ENCODE measurements around the gene AXIN1. TPM values are rescaled to one million over a fixed set of nuclear protein-coding genes. Genes with fewer than 3 reads are reported as not detected.
"Not testable (repeated sequence)": the region's sequence is repeated elsewhere in the genome, so short reads cannot be mapped to it uniquely, and the experiment has no call there.

The AXIN1 gene
- total RNA-seq, 1 donor from 2014 or later: 13.5 TPM

DNA sequence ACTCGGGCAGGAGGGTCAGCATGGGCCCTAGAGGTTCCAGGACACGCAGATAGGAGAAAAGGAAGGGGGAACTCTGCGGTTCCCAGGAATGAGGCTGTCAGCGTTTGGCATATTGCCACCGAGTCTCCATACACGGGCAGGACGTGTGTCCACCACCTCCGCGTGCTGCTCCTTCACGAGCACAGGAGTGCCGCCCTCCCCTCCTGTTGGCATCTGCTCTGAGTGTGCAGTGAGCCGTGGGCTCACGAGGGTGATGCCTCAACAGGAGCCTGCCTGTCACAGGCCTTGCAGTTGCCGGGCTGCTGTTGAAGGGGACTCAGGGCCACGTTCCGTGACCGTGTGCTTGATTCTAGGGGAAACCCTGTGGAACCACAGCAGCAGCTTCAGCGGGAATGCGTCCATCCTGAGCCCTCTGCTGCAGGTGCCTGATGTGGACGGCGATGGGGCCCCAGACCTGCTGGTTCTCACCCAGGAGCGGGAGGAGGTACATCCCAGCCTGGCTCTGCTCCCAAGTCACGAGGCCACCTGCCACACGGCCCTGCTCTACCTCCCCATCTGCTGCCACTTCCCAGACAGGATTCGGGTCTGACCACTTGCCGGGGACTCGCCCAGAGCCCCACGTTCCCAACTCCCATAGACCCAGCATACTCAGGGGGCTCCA, 91.4 kb downstream of the AXIN1 start:
- intact Hi-C loops (cut with DNase I): no loop called here
- DNase-seq (ENCODE audit: low spot score): no peak

DNA sequence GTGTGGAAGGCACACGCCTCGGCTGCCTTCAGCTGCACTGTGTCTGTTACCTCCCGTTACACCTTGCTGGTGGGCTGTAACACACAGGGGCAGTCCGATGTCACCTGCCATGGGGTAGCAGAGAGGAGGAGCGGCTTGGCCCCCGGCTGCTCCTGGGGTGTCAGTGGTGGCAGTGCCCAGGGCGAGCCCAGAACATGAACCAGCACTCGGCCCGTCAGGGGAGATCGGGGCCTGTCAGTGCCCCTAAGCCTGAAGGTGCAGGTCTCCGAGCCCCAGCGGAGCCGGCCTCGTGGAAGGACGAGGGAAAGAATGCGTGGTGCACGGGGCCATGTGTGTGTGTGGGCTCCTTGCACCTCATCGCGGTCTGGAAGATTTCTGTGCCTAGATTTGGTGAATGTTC, 92.2 kb downstream of the AXIN1 start:
- DNase-seq (ENCODE audit: low spot score): no peak
- intact Hi-C loops (cut with DNase I): no loop called here

DNA sequence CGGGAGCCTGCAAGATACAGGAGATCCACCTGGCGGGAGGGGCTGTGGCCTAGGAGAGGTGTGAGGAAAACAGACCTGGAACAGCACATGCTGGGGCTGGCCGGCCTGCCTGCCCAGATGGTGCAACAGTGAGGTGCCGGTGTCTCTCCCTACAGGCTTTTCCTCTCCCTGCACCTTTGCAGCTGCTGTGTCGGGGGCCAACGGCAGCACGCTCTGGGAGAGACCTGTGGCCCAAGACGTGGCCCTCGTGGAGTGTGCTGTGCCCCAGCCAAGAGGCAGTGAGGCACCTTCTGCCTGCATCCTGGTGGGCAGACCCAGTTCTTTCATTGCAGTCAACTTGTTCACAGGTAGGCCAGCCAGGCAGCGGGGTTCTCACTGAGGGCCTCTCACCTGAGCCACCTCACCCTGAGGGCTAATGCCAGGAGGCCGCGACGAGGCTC, 92.7 kb downstream of the AXIN1 start:
- intact Hi-C loops (cut with DNase I): no loop called here
- no peak for DNase-seq (ENCODE audit: low spot score)

DNA sequence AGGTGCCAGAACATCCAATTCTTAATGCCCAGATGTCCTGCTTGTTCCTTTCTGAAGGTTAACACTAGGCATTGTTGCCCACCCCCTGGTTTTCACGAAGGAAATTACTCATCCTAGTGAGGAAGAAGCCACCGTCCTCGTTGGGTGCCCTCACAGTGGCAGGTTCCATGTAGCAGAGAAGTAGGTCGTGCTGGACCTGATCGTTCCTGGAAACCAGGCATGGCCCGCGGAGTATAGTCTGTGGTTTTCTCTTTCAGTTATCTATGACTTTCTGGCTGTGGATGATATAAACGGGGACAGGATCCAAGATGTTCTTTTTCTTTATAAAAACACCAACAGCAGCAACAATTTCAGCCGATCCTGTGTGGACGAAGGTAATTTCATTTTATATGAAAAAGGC, 93.3 kb downstream of the AXIN1 start:
- intact Hi-C loops (cut with DNase I): no loop called here
- no peak for DNase-seq (ENCODE audit: low spot score)

DNA sequence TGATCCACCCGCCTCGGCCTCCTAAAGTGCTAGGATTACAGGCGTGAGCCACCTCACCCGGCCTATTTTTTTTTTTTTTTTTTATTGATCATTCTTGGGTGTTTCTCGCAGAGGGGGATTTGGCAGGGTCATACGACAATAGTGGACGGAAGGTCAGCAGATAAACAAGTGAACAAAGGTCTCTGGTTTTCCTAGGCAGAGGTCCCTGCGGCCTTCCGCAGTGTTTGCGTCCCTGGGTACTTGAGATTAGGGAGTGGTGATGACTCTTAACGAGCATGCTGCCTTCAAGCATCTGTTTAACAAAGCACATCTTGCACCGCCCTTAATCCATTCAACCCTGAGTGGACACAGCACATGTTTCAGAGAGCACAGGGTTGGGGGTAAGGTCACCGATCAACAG, 94.4 kb downstream of the AXIN1 start:
- intact Hi-C loops (cut with DNase I); DNase-seq (ENCODE audit: low spot score): not testable (repeated sequence)

DNA sequence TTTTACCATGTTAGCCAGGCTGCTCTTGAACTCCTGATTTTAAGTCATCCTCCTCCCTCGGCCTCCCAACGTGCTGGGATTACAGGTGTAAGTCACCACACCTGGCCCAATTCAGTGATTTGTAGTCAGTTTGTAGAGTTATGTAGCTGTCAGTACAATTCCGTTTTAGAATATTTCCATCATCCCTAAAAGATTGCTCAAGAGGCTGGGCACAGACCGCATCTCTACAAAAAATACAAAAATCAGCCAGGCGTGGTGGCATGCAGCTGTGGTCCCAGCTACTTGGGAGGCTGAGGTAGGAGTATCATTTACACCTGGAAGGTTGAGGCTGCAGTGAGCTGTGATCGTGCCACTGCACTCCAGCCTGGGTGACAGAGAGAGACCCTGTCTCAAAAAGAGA, 97.3 kb downstream of the AXIN1 start:
- intact Hi-C loops (cut with DNase I): no loop called here
- DNase-seq (ENCODE audit: low spot score): no peak

DNA sequence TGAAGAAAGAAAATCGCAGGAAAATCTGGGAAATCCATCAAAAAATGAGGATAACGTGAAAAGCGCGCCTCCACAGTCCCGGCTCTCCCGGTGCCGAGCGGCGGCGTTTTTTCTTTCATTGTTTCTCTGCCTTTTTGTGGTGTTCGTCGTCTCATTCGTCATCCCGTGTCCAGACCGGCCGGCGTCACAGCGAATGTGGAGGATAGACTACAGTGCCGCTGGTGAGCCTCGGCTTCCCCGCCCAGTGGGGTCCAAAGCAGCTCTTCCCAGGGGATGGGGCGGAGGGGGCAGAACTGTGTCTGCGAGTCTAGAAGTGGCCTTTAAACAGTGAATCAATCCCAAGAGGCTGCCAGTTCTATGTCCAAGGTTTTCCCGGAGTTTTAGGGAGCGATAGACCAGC, 98.1 kb downstream of the AXIN1 start:
- intact Hi-C loops (cut with DNase I): no loop called here
- DNase-seq (ENCODE audit: low spot score): no peak

DNA sequence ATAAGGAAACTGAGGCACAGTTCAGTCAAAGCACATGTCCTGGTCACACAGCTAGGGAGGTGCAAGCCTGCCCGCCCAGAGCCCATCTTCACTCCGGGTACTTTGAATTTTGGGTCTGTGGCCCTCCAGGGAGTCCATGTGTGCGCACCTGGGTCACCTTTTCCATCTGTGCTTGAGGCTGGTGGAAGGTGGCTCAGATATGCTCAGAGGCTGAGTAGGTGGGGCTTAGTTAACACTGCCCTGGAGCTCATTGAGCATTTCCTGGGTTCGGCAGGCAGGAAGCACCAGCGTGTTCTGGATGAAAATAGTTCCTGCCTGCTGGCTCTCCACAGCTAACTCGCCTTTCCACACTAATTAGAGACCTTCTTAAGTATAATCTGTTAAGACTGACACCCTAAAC, 98.7 kb downstream of the AXIN1 start:
- intact Hi-C loops (cut with DNase I): no loop called here
- DNase-seq (ENCODE audit: low spot score): no peak

DNA sequence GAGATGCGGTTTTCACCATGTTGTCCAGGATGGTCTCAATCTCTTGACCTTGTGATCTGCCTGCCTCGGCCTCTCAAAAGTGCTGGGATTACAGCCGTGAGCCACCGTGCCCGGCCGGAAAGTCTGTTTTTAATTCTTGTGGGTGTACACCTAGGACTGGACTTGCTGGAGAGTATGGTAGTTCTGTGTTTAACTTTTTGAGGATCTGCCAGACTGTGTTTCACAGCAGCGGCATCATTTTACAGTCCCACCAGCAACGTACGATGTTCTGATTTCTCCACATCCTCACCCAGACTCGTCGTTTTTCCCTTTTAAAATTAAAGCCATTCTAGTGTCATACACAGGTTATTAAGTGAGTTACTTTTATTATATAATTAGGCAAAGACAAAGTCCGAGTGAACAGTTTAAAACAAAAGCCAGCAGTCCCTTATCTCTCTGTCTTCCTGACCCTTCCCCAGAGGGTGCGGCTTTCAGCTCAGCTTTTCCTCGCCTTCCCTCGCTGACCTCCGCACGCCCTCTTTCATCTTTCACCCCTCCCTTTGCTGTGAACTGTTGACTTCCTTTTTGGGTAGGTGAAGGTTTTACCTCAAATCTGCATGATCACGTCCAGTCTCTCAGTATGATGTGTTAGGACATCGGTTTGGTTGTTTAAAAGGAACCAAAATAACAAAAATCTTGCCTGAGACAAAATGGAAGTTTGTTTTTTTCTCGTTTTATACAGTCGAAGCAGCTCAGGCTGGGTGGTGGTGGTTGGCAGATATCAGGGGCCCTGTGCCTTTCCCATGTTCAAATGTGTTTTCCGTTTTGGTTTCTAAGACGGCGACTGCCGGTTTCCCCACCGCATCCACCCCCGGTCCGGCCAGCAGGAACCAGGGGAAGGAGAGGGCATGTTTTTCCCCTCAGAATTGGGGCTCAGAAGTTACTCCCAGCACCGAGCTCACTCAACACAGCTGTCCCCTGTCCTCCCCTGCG, 99.9 kb downstream of the AXIN1 start:
- no peak for DNase-seq (ENCODE audit: low spot score)
- intact Hi-C loops (cut with DNase I): no loop called here

DNA sequence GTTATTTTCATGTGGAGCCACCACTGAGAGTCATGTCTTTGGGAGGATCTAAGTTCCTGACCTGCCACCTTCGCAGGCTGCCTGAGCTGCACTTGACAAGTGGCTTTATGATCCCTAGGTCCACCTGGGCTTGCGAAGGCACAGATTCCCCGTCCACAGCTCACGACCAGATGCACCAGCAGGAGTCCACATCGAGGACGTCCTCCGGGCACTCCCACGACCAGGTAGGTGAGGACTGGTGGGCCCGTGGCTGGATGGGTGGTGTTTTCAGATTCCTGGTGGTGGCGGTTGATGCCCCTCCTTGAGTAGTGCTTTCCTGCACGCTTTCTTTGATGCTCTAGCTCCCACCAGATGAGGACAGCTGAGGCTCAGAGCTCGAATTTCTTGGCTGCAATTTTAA, 103.1 kb downstream of the AXIN1 start:
- intact Hi-C loops (cut with DNase I): no loop called here
- DNase-seq (ENCODE audit: low spot score): no peak

DNA sequence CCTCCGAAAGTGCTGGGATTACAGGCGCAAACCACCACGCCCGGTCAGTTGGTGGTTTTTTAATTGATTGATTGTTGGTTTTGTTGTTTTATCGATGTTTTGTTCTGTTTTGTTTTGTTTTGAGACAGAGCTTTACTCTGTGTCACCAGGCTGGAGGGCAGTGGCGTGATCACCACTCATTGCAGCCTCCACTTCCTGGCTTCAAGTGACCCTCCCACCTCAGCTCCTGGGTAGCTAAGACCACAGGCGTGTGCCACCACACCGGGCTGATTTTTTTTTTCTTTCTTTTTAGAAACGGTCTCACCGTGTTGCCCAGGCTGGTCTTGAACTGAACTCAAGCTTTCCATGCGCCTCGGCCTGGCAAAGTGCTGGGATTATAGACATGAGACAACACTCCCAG, 105.5 kb downstream of the AXIN1 start:
- DNase-seq (ENCODE audit: low spot score): no peak
- intact Hi-C loops (cut with DNase I): no loop called here

DNA sequence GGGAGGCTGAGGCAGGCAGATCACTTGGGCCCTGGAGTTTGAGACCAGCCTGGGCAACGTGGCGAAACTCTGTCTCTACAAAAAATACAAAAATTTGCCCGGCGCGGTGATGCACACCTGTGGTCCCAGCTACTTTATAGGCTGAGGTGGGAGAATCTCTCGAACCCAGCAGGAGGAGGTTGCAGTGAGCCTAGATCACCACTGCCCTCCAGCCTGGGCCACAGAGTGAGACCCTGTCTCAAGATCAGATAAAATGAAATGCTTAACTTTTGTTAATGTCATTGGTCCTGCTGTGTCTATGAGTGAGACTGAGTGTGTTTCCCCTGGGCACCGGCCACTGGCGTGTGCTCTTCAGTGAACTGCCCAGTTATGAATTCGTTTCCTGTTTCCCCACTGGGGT, 107.4 kb downstream of the AXIN1 start:
- DNase-seq (ENCODE audit: low spot score): no peak
- intact Hi-C loops (cut with DNase I): no loop called here

DNA sequence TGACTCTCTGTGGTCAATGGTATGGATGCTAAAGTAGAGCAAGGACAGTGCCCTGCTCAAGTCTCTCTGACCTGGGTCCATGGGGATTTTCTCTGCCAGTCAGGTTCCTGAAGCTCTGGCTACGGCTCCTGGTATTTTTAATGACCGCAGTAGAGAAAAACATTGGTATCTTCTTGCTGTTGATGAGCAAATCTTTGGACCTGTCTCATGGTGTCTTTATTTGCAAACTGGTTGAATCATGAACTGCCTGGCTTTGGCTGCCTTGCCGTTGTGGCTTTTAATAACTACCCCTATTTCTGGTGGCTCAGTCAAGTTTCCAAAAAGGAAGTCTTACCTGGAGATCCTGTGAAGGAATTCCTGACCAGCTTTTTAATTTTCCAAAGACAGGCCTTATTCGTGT, 109.2 kb downstream of the AXIN1 start:
- intact Hi-C loops (cut with DNase I): no loop called here
- no peak for DNase-seq (ENCODE audit: low spot score)

DNA sequence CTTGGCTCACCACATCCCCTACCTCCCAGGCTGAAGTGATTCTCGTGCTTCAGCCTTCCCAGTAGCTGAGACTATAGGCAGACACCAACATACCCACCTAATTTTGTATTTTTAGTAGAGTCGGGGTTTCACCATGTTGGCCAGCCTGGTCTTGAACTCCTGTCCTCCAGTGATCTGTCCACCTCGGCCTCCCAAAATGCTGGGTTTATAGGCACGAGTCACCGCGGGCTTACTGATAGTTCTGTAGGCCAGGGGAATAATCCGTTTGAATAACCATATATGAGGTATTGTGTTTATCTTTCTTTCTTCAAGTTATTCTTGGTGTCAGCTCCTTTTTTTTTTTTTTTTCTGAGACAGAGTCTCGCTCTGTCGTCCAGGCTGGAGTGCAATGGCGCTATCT, 110.2 kb downstream of the AXIN1 start:
- no peak for DNase-seq (ENCODE audit: low spot score)
- intact Hi-C loops (cut with DNase I): no loop called here

DNA sequence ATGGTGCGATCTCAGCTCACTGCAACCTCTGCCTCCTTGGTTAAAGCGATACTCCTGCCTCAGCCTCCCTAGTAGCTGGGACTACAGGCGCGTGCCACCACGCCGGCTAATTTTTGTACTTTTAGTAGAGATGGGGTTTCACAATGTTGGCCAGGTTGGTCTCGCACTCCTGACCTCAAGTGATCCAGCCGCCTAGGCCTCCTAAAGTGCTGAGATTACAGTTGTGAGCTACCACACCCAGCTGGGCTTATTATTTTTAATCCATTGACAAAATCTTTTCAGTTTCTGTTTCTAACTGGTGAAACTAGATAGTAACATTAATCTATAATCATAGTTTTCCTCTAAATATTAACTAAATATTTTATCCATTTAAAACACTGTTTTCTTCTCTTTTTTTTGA, 112.0 kb downstream of the AXIN1 start:
- intact Hi-C loops (cut with DNase I): no loop called here
- no peak for DNase-seq (ENCODE audit: low spot score)

DNA sequence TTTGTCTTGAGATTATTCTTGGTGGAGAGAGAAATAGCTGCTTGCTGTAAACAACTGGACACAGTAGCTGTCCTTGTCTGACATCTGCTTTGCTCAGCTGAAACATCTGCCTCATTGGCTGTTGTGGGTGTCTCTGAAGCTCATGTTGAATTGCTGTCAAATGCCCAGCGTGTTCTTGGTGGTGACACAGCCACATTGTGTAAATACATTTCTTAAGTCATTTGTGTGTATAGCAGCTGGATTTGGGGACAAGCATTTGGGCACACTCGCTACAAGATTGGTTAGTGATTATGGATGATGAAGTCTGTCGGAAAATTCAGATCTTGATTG, 112.6 kb downstream of the AXIN1 start:
- intact Hi-C loops (cut with DNase I): no loop called here
- DNase-seq (ENCODE audit: low spot score): no peak

Other genes starting within 250 kb of the AXIN1 start
- gene NPRL3, start 214.1 kb downstream of the AXIN1 start, total RNA-seq: 24.0 TPM
- not detected for gene HBZ, start 200.1 kb downstream of the AXIN1 start, total RNA-seq
- 1.2 TPM for gene HBM, start 186.7 kb downstream of the AXIN1 start, total RNA-seq
- gene HBA2, start 179.8 kb downstream of the AXIN1 start, total RNA-seq: 487 TPM
- gene HBA1, start 176.0 kb downstream of the AXIN1 start, total RNA-seq: 780 TPM
- gene HBQ1, start 172.3 kb downstream of the AXIN1 start, total RNA-seq: not detected
- gene LUC7L, start 123.3 kb downstream of the AXIN1 start, total RNA-seq: 30.9 TPM
- 137 TPM for gene FAM234A, start 117.9 kb downstream of the AXIN1 start, total RNA-seq
- 31.4 TPM for gene RGS11, start 76.8 kb downstream of the AXIN1 start, total RNA-seq
- gene ARHGDIG, start 72.1 kb downstream of the AXIN1 start, total RNA-seq: 2.8 TPM
- 0.81 TPM for gene PDIA2, start 69.6 kb downstream of the AXIN1 start, total RNA-seq
- 60.1 TPM for gene MRPL28, start 17.8 kb upstream of the AXIN1 start, total RNA-seq
- gene PGAP6, start 29.3 kb upstream of the AXIN1 start, total RNA-seq: 42.8 TPM
- 65.0 TPM for gene NME4, start 44.5 kb upstream of the AXIN1 start, total RNA-seq
- 11.6 TPM for gene DECR2, start 49.2 kb upstream of the AXIN1 start, total RNA-seq
- gene RAB11FIP3, start 72.9 kb upstream of the AXIN1 start, total RNA-seq: 52.2 TPM
- gene CAPN15, start 175.0 kb upstream of the AXIN1 start, total RNA-seq: 18.5 TPM
- gene PRR35, start 207.7 kb upstream of the AXIN1 start, total RNA-seq: not detected
- gene NHLRC4, start 214.3 kb upstream of the AXIN1 start, total RNA-seq: 0.30 TPM
- gene PIGQ, start 217.2 kb upstream of the AXIN1 start, total RNA-seq: 25.5 TPM
- 19.4 TPM for gene RAB40C, start 237.3 kb upstream of the AXIN1 start, total RNA-seq

All from cardiac septum (tissue), 1 donor.